PC-3 (cell line): ENCODE data around the gene LAT. TPM values are rescaled to one million over a fixed set of nuclear protein-coding genes. Genes with fewer than 3 reads are reported as not detected.
A peak's percentile ranks its signal among the peaks of the same experiment; 100 is the strongest.
"Not testable (repeated sequence)": the region's sequence is repeated elsewhere in the genome, so short reads cannot be mapped to it uniquely, and the experiment has no call there.

Source experiments
- ATAC-seq: fragments of 200-7000 bp; cut with Tn5 transposase; 2 replicates; pipeline ENCODE4 v1.9.1; 2020; ENCODE audit warnings: mild to moderate bottlenecking, moderate library complexity
- BruUV-seq: library from RNA; stranded (reverse); fragments of 400-500 nt; replicated peaks from 2 replicates; lab custom pipeline; 2021; lab: Mats Ljungman, UMichigan
- CTCF ChIA-PET: fragments of 300-600 bp; sonication (Branson Sonifier 250); formaldehyde crosslinking; loops from one replicate; lab custom pipeline; 2022; ENCODE audit warnings: antibody characterized with exemption; lab: Charles Lee
- POLR2A ChIA-PET: fragments of 300-600 bp; sonication (Branson Sonifier 250); formaldehyde crosslinking; loops from one replicate; lab custom pipeline; 2022; ENCODE audit warnings: antibody characterized with exemption; ENCODE audit not compliant: unreplicated experiment; lab: Charles Lee
- DNase-seq: peaks from one replicate; pipeline ENCODE4 v3.0.0-alpha.2; 2015
- H2AFZ ChIP-seq: fragments of 300-600 bp; sonication (generic); 2 replicates; pipeline ENCODE4 v1.6.0; 2016; ENCODE audit warnings: antibody characterized with exemption, low read length
- H3F3A ChIP-seq: fragments of 300-600 bp; sonication (generic); one replicate; pipeline ENCODE4 v1.6.0; 2017; ENCODE audit warnings: antibody characterized with exemption, low read length, control low read depth, mild to moderate bottlenecking; ENCODE audit not compliant: unreplicated experiment
- H3K27ac ChIP-seq: fragments of 300-600 bp; sonication (generic); 2 replicates; pipeline ENCODE4 v1.5.1; 2016; ENCODE audit warnings: mild to moderate bottlenecking, low read length
- H3K27me3 ChIP-seq: fragments of 300-600 bp; sonication (generic); 2 replicates; pipeline ENCODE4 v1.6.1; 2016; ENCODE audit warnings: low read length, mixed read lengths
- H3K36me3 ChIP-seq: fragments of 300-600 bp; sonication (generic); 2 replicates; pipeline ENCODE4 v1.6.1; 2016; ENCODE audit warnings: low read depth, mixed run types, low read length, mixed read lengths
- H3K4me1 ChIP-seq: fragments of 300-600 bp; sonication (generic); 2 replicates; pipeline ENCODE4 v1.5.1; 2016; ENCODE audit warnings: low read length; ENCODE audit not compliant: insufficient read depth
- H3K4me2 ChIP-seq: fragments of 300-600 bp; sonication (generic); 2 replicates; pipeline ENCODE4 v1.6.0; 2016; ENCODE audit warnings: low read length
- H3K4me3 ChIP-seq: fragments of 300-600 bp; sonication (generic); 2 replicates; pipeline ENCODE4 v1.5.1; 2016; ENCODE audit warnings: mild to moderate bottlenecking, low read length, mixed read lengths
- H3K79me2 ChIP-seq: fragments of 300-600 bp; sonication (generic); 2 replicates; pipeline ENCODE4 v1.6.1; 2017; ENCODE audit warnings: low read length, mixed read lengths
- H3K9ac ChIP-seq: fragments of 300-600 bp; sonication (generic); 2 replicates; pipeline ENCODE4 v1.6.0; 2016; ENCODE audit warnings: mild to moderate bottlenecking, low read length
- H3K9me2 ChIP-seq: fragments of 300-600 bp; sonication (generic); replicated peaks from 2 replicates; pipeline ENCODE4 v1.6.1; 2016; ENCODE audit warnings: mixed run types, low read length, mixed read lengths
- H3K9me3 ChIP-seq: fragments of 300-600 bp; sonication (generic); 2 replicates; pipeline ENCODE4 v1.6.1; 2016; ENCODE audit warnings: low read length, mixed read lengths
- H4K20me1 ChIP-seq: fragments of 300-600 bp; sonication (generic); 2 replicates; pipeline ENCODE4 v1.6.1; 2016; ENCODE audit warnings: low read length, mixed read lengths
- EZH2 ChIP-seq: fragments of 300-600 bp; sonication (generic); IDR thresholded peaks from one replicate; pipeline ENCODE4 v1.6.1; 2017; ENCODE audit warnings: antibody characterized with exemption, mild to moderate bottlenecking, low read length; ENCODE audit not compliant: unreplicated experiment
- EZH2phosphoT487 ChIP-seq: fragments of 300-600 bp; sonication (generic); IDR thresholded peaks from 2 replicates; pipeline ENCODE4 v1.6.1; 2018; ENCODE audit warnings: mild to moderate bottlenecking, antibody characterized with exemption, low read length, borderline replicate concordance
- intact Hi-C: fragments of 100-400 bp; cut with micrococcal nuclease; formaldehyde crosslinking; loops from 2 replicates; pipeline ENCODE4 v1.9.0; 2023
- total RNA-seq: library from RNA; depleted of rRNA; stranded (reverse); fragments of >200 nt; gene quantifications from 2 replicates; pipeline ENCODE4 v1.2.3, GENCODE V29; 2014
- TF ChIP-seq, protein P1 (sequence below): fragments of 300-600 bp; sonication (generic); conservative IDR thresholded peaks from 2 replicates; pipeline ENCODE4 v1.5.1; 2017; ENCODE audit warnings: antibody characterized with exemption, low read depth, mild to moderate bottlenecking, low read length

Gene LAT
- total RNA-seq, 1 experiment from 2014 or later = 1.0 TPM

DNA sequence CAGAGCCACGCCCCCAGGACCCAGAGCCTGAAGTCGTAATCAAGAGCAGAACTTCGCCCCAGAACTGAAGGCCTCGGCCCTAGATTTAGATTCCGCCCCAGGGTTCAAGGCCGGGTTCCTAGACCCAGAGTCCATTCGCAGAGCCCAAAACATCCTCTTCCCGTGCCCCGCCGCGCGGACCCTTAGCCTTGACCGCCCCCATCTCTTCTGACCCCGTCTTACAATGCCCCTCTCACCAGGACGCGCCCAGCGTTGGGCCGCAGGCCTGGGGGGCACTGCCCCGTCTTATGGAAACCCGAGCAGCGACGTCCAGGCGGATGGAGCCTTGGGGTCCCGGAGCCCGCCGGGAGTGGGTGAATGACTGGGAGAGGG, 48.1 kb upstream of the LAT start:
- POLR2A ChIA-PET = no interaction called here
- Histone ChIP-seq H3K9ac (no peak overlapping the region), H3K27me3 (no peaks in the 10 kb centered on the region), H3F3A (no peaks in the 10 kb centered on the region), H3K9me3 (no peaks in the 10 kb centered on the region), H3K4me2 (no peak overlapping the region), H3K27ac (no peak overlapping the region), H3K79me2 (no peaks in the 10 kb centered on the region), H4K20me1 (no peaks in the 10 kb centered on the region), H3K4me3 (no peak overlapping the region), H2AFZ (no peak overlapping the region), H3K9me2 (no peaks in the 10 kb centered on the region), H3K4me1 (no peaks in the 10 kb centered on the region), H3K36me3 (no peaks in the 10 kb centered on the region)
- DNase-seq (no peak), ATAC-seq (no peak)
- BruUV-seq = no TSS peak
- intact Hi-C loops = no loop called here
- CTCF ChIA-PET = no interaction called here
- TF ChIP-seq EZH2 (no peak), EZH2phosphoT487 (no peak)
- TF ChIP-seq, protein P1, sequence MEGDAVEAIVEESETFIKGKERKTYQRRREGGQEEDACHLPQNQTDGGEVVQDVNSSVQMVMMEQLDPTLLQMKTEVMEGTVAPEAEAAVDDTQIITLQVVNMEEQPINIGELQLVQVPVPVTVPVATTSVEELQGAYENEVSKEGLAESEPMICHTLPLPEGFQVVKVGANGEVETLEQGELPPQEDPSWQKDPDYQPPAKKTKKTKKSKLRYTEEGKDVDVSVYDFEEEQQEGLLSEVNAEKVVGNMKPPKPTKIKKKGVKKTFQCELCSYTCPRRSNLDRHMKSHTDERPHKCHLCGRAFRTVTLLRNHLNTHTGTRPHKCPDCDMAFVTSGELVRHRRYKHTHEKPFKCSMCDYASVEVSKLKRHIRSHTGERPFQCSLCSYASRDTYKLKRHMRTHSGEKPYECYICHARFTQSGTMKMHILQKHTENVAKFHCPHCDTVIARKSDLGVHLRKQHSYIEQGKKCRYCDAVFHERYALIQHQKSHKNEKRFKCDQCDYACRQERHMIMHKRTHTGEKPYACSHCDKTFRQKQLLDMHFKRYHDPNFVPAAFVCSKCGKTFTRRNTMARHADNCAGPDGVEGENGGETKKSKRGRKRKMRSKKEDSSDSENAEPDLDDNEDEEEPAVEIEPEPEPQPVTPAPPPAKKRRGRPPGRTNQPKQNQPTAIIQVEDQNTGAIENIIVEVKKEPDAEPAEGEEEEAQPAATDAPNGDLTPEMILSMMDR = no peak

DNA sequence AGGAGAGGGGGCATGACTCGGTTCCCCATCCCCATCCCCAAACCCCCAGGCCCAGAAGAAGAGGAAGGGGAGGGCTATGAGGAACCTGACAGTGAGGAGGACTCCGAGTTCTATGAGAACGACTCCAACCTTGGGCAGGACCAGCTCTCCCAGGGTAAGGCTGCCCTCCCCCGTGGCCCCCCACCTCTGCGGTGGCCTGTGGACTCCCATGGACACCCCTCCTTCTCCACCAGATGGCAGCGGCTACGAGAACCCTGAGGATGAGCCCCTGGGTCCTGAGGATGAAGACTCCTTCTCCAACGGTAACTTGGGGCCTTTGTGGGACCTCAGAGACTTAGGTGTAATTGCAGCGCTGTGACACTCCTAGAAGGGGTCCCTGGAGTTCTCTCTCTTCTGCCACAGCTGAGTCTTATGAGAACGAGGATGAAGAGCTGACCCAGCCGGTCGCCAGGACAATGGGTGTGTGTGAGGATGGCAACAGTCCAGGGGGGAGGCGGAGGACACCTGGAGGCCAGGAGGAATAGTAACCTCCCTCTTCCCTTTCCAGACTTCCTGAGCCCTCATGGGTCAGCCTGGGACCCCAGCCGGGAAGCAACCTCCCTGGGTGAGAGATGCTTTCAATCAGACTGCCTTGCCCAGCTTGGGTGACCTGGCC, 47.5 kb upstream of the LAT start:
- H3K9ac ChIP-seq = no peak overlapping the region
- H3K27me3 ChIP-seq = no peaks in the 10 kb centered on the region
- TF ChIP-seq, protein P1 = peak; percentile 22; the same call in 1 of the 2 replicates
- no peak for TF ChIP-seq EZH2phosphoT487
- H3K9me3 ChIP-seq = no peaks in the 10 kb centered on the region
- no peak overlapping the region for H3K4me2 ChIP-seq
- intact Hi-C loops = no loop called here
- H3K4me1 ChIP-seq = no peaks in the 10 kb centered on the region
- H3K27ac ChIP-seq = no peak overlapping the region
- no peaks in the 10 kb centered on the region for H3K36me3 ChIP-seq
- ATAC-seq = no peak
- H3K4me3 ChIP-seq = no peak overlapping the region
- H4K20me1 ChIP-seq = no peaks in the 10 kb centered on the region
- no peaks in the 10 kb centered on the region for H3K9me2 ChIP-seq
- H3K79me2 ChIP-seq = no peaks in the 10 kb centered on the region
- DNase-seq = no peak
- no peaks in the 10 kb centered on the region for H3F3A ChIP-seq
- POLR2A ChIA-PET = no interaction called here
- CTCF ChIA-PET = no interaction called here
- no peak overlapping the region for H2AFZ ChIP-seq
- BruUV-seq = no TSS peak

DNA sequence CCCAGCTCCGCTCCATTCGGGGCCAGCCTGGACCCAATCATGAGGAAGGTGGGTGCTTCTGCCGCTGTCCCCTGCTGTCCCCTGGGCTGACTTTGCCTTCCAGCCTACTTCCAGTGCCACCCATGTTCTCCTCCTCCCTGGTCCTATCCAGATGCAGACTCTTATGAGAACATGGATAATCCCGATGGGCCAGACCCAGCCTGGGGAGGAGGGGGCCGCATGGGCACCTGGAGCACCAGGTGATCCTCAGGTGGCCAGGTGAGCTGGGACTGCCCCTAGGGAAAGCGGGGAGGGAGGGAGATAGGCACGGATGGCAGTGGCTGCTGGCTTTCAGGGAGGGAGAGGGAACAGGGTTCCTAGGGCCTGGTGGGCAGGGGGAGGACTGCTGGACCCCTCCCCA, 46.1 kb upstream of the LAT start:
- no peak overlapping the region for H2AFZ ChIP-seq
- DNase-seq (no peak), ATAC-seq (no peak)
- ChIA-PET CTCF (no interaction called here), POLR2A (no interaction called here)
- TF ChIP-seq, protein P1 = no peak
- no peak for TF ChIP-seq EZH2
- no peak for TF ChIP-seq EZH2phosphoT487
- no TSS peak for BruUV-seq
- no peak overlapping the region for H3K27ac ChIP-seq
- no peaks in the 10 kb centered on the region for H3K9me3 ChIP-seq
- no peaks in the 10 kb centered on the region for H4K20me1 ChIP-seq
- no peak overlapping the region for H3K4me3 ChIP-seq
- H3K79me2 ChIP-seq = no peaks in the 10 kb centered on the region
- H3K9ac ChIP-seq = no peak overlapping the region
- no peaks in the 10 kb centered on the region for H3K27me3 ChIP-seq
- no peaks in the 10 kb centered on the region for H3K36me3 ChIP-seq
- no peak overlapping the region for H3K4me2 ChIP-seq
- H3F3A ChIP-seq = no peaks in the 10 kb centered on the region
- no peaks in the 10 kb centered on the region for H3K4me1 ChIP-seq
- no peaks in the 10 kb centered on the region for H3K9me2 ChIP-seq
- intact Hi-C loops = no loop called here

DNA sequence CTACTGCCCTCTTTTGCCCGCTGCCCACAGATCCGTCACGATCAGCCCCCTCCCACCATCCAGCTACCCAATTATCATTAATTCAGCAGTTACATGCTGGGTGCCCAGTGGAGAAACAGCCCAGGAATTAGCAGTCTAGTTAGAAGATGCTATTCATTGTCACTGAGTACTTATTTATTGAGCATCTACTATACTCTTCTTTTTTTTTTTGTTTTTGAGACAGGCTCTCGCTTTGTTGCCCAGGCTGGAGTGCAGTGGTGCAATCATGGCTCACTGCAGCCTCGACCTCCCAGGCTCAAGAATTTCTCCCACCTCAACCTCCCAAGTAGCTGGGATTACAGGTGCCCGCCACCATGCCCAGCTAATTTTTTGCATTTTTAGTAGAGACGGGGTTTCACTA, 45.0 kb upstream of the LAT start:
- H4K20me1 ChIP-seq, H3K4me3 ChIP-seq, H3K27me3 ChIP-seq, H3F3A ChIP-seq, H3K9ac ChIP-seq, H3K79me2 ChIP-seq, H3K9me3 ChIP-seq, POLR2A ChIA-PET, H2AFZ ChIP-seq, H3K4me1 ChIP-seq, H3K4me2 ChIP-seq, intact Hi-C loops, BruUV-seq, ATAC-seq, H3K27ac ChIP-seq, H3K9me2 ChIP-seq, H3K36me3 ChIP-seq, DNase-seq: not testable (repeated sequence)
- CTCF ChIA-PET = interaction anchor here (0.5 kb wide), 1 partner anchor 111 kb away, joined by 3 read pairs; no protein-coding TSS in a partner anchor
